HepG2 (cell line): ENCODE results near the gene ARFGAP1. TPM values are rescaled to one million over a fixed set of nuclear protein-coding genes. Genes with fewer than 3 reads are reported as not detected.

ENCODE experiments used
- BHLHE40 ChIP-seq: IDR thresholded peaks from 2 replicates; pipeline ENCODE4 v1.6.1; 2011; ENCODE audit warnings: low read length, improper control_type of control experiment
- EED ChIP-seq: sonication (generic); formaldehyde crosslinking; IDR thresholded peaks from 2 replicates; pipeline ENCODE4 v1.5.0; 2020; ENCODE audit warnings: mild to moderate bottlenecking, missing genetic modification reagents
- GTF2F1 ChIP-seq: fragments of 150-350 bp; IDR thresholded peaks from 2 replicates; pipeline ENCODE4 v1.6.1; 2014; ENCODE audit warnings: low read length
- HNRNPH1 ChIP-seq: fragments of 200-400 bp; formaldehyde crosslinking; optimal IDR thresholded peaks from 2 replicates; pipeline ENCODE3; 2017; ENCODE audit warnings: mild to moderate bottlenecking, low read depth, low read length
- HOXA3 ChIP-seq: sonication (generic); formaldehyde crosslinking; IDR thresholded peaks from 2 replicates; pipeline ENCODE4 v1.5.0; 2020; ENCODE audit warnings: missing genetic modification reagents
- IRX3 ChIP-seq: sonication (generic); formaldehyde crosslinking; IDR thresholded peaks from 2 replicates; pipeline ENCODE4 v1.8.1; 2023; ENCODE audit warnings: mild to moderate bottlenecking, low read depth, missing genetic modification reagents, borderline replicate concordance
- KDM2A ChIP-seq: sonication (generic); formaldehyde crosslinking; IDR thresholded peaks from 2 replicates; pipeline ENCODE4 v1.4.0; 2020; ENCODE audit warnings: low read depth, missing genetic modification reagents, borderline replicate concordance
- KDM4B ChIP-seq: sonication (generic); formaldehyde crosslinking; IDR thresholded peaks from 2 replicates; pipeline ENCODE4 v1.4.0; 2020; ENCODE audit warnings: missing genetic modification reagents
- NFIB ChIP-seq: sonication (generic); formaldehyde crosslinking; IDR thresholded peaks from 2 replicates; pipeline ENCODE4 v1.9.0; 2021; ENCODE audit warnings: missing genetic modification reagents, mild to moderate bottlenecking, borderline replicate concordance
- NFRKB ChIP-seq: fragments of 450-650 bp; IDR thresholded peaks from 2 replicates; pipeline ENCODE4 v1.6.1; 2017
- NPAS2 ChIP-seq: sonication (generic); formaldehyde crosslinking; IDR thresholded peaks from 2 replicates; pipeline ENCODE4 v1.8.0; 2022; ENCODE audit warnings: mild to moderate bottlenecking, missing genetic modification reagents, borderline replicate concordance
- PCBP1 ChIP-seq: fragments of 200-400 bp; formaldehyde crosslinking; IDR thresholded peaks from 2 replicates; pipeline ENCODE4 v1.6.1; 2017; ENCODE audit warnings: mild to moderate bottlenecking, low read depth, low read length, borderline replicate concordance
- REPIN1 ChIP-seq: sonication (generic); formaldehyde crosslinking; IDR thresholded peaks from 2 replicates; pipeline ENCODE4 v1.8.0; 2022; ENCODE audit warnings: missing genetic modification reagents, low read depth, mild to moderate bottlenecking, borderline replicate concordance
- SETDB1 ChIP-seq: sonication (generic); formaldehyde crosslinking; IDR thresholded peaks from 2 replicates; pipeline ENCODE4 v1.5.1; 2020; ENCODE audit warnings: missing genetic modification reagents, mild to moderate bottlenecking, borderline replicate concordance
- TRIM24 ChIP-seq: sonication (generic); formaldehyde crosslinking; IDR thresholded peaks from 2 replicates; pipeline ENCODE4 v1.8.0; 2022; ENCODE audit warnings: mild to moderate bottlenecking, missing genetic modification reagents
- ZNF207 ChIP-seq: fragments of 450-650 bp; IDR thresholded peaks from 2 replicates; pipeline ENCODE4 v1.6.1; 2016; ENCODE audit warnings: antibody characterized with exemption, borderline replicate concordance
- ZNF572 ChIP-seq: sonication (generic); formaldehyde crosslinking; IDR thresholded peaks from 2 replicates; pipeline ENCODE4 v1.5.1; 2020; ENCODE audit warnings: mild to moderate bottlenecking, missing genetic modification reagents
- ZNF724P ChIP-seq: sonication (generic); formaldehyde crosslinking; IDR thresholded peaks from 2 replicates; pipeline ENCODE4 v1.8.0; 2022; ENCODE audit warnings: missing genetic modification reagents, borderline replicate concordance
- ZNF761 ChIP-seq: sonication (generic); formaldehyde crosslinking; conservative IDR thresholded peaks from 2 replicates; pipeline ENCODE4 v1.4.0; 2020; ENCODE audit warnings: mild to moderate bottlenecking, missing genetic modification reagents
- polyA plus RNA-seq, 8 experiments: library from polyadenylated mRNA; depleted of rRNA in 3 of 8; stranded (reverse) in 7 of 8; unstranded in 1 of 8; fragments of >200 nt; fragmentation: Illumina TruSeq in 4 of 8; extraction: Trizol in 4 of 8; gene quantifications; 2 replicates each; pipeline versions ENCODE4 v1.2.1 to v1.2.3, GENCODE V29; 2011 to 2016; ENCODE audit warnings: low read depth in 4 of 8, missing spikeins in 1 of 8, mixed read lengths in 1 of 8; ENCODE audit not compliant: insufficient read depth in 1 of 8
- total RNA-seq, 5 experiments: library from RNA; depleted of rRNA; stranded (reverse); fragments of >200 nt; fragmentation: Illumina TruSeq; extraction: Trizol; gene quantifications; 2 replicates each; pipeline ENCODE4 v1.2.3, GENCODE V29; 2016; ENCODE audit warnings: low read depth in 1 of 5
- TF ChIP-seq, protein P1 (sequence below): sonication (generic); formaldehyde crosslinking; IDR thresholded peaks from 2 replicates; pipeline ENCODE4 v1.8.0; 2022; ENCODE audit warnings: low read depth, missing genetic modification reagents
- TF ChIP-seq, protein P2 (sequence below): IDR thresholded peaks from 2 replicates; pipeline ENCODE4 v1.6.1; 2016; ENCODE audit warnings: low read depth, borderline replicate concordance
- TF ChIP-seq, protein P3 (sequence below): sonication (generic); formaldehyde crosslinking; IDR thresholded peaks from 2 replicates; pipeline ENCODE4 v1.5.0; 2020; ENCODE audit warnings: mild to moderate bottlenecking, low read depth, missing genetic modification reagents, borderline replicate concordance
- TF ChIP-seq, protein P4 (sequence below): sonication (generic); formaldehyde crosslinking; IDR thresholded peaks from 2 replicates; pipeline ENCODE4 v1.4.0; 2020; ENCODE audit warnings: missing genetic modification reagents, borderline replicate concordance
- TF ChIP-seq, protein P5 (sequence below): sonication (generic); formaldehyde crosslinking; IDR thresholded peaks from 2 replicates; pipeline ENCODE4 v1.5.1; 2020; ENCODE audit warnings: mild to moderate bottlenecking, missing genetic modification reagents, moderate library complexity

ARFGAP1 gene
- total and polyA plus RNA-seq, 2 of the 13 experiments (the other 11 are each of a cell fraction or from before 2014, with no cell fraction given) = 132 TPM

DNA sequence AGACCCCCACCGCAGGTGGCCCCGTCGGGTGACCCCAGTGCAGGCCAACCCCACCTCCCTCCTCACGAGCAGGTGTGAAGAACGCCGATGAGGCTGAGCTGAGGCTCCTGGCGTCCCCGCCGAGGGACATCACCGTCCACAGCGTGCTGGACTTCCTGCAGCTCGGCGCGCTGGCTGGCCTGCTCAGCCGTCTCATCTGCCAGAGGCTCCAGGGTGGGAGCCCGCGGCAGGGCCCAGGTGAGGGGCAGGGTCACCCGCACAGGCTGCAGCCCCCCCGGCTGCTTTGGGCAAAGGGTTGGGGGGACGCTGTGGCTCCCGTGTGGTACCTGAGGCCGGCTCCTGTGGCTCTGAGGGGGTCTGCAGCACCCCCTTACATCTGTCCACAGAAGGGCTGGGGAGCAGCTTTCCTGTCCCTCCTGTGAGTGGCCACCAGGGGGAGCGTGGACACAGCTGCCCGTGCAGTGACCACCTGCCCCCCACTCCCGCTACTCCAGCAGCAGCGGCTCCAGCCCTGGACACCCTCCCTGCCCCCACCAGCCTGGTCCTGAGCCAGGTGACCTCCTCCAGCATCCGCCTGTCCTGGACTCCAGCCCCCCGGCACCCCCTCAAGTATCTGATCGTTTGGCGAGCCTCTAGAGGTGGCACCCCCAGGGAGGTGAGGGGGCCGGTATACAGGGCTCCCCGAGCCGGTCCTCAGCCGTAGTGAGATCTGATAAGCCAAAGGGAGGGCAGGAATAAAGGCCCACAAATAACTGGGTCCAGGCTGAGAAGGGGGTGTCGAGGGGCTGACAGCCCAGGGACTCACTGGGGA lies 36.9 kb downstream of the ARFGAP1 start (continued):
- TF ChIP-seq, protein P1, sequence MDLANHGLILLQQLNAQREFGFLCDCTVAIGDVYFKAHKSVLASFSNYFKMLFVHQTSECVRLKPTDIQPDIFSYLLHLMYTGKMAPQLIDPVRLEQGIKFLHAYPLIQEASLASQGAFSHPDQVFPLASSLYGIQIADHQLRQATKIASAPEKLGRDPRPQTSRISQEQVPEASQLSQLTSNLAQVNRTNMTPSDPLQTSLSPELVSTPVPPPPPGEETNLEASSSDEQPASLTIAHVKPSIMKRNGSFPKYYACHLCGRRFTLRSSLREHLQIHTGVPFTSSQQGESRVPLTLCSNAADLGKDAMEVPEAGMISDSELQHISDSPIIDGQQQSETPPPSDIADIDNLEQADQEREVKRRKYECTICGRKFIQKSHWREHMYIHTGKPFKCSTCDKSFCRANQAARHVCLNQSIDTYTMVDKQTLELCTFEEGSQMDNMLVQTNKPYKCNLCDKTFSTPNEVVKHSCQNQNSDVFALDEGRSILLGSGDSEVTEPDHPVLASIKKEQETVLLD (CRISPR knock-in tag) = no peak
- TF ChIP-seq ZNF724P (CRISPR knock-in tag) = no peak
- no peak for TF ChIP-seq SETDB1 (CRISPR knock-in tag)
- 0 out of 2 replicates have a peak, but pooled peaks have one; percentile 8 for TF ChIP-seq BHLHE40
- no peak for TF ChIP-seq GTF2F1
- no peak; the same call in 1 of the 2 replicates for TF ChIP-seq HOXA3 (CRISPR knock-in tag)
- TF ChIP-seq NFRKB = no peak
- no peak for TF ChIP-seq HNRNPH1
- TF ChIP-seq IRX3 (CRISPR knock-in tag) = no peak
- peak; percentile 49; the same call in 1 of the 2 replicates for TF ChIP-seq KDM2A (CRISPR knock-in tag)
- TF ChIP-seq TRIM24 = no peak
- TF ChIP-seq KDM4B (CRISPR knock-in tag) = no peak
- TF ChIP-seq ZNF761 (CRISPR knock-in tag) = no peak
- no peak for TF ChIP-seq NFIB (CRISPR knock-in tag)
- TF ChIP-seq PCBP1 = 0 out of 2 replicates have a peak, but pooled peaks have one; percentile 42
- TF ChIP-seq REPIN1 (CRISPR knock-in tag) = no peak
- TF ChIP-seq NPAS2 (CRISPR knock-in tag) = no peak
- TF ChIP-seq, protein P2, sequence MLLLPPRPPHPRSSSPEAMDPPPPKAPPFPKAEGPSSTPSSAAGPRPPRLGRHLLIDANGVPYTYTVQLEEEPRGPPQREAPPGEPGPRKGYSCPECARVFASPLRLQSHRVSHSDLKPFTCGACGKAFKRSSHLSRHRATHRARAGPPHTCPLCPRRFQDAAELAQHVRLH (CRISPR knock-in tag) = no peak
- TF ChIP-seq, protein P3, sequence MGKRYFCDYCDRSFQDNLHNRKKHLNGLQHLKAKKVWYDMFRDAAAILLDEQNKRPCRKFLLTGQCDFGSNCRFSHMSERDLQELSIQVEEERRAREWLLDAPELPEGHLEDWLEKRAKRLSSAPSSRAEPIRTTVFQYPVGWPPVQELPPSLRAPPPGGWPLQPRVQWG (CRISPR knock-in tag) = no peak
- peak; percentile 77; the same call in 1 of the 2 replicates for TF ChIP-seq ZNF572
- TF ChIP-seq, protein P4, sequence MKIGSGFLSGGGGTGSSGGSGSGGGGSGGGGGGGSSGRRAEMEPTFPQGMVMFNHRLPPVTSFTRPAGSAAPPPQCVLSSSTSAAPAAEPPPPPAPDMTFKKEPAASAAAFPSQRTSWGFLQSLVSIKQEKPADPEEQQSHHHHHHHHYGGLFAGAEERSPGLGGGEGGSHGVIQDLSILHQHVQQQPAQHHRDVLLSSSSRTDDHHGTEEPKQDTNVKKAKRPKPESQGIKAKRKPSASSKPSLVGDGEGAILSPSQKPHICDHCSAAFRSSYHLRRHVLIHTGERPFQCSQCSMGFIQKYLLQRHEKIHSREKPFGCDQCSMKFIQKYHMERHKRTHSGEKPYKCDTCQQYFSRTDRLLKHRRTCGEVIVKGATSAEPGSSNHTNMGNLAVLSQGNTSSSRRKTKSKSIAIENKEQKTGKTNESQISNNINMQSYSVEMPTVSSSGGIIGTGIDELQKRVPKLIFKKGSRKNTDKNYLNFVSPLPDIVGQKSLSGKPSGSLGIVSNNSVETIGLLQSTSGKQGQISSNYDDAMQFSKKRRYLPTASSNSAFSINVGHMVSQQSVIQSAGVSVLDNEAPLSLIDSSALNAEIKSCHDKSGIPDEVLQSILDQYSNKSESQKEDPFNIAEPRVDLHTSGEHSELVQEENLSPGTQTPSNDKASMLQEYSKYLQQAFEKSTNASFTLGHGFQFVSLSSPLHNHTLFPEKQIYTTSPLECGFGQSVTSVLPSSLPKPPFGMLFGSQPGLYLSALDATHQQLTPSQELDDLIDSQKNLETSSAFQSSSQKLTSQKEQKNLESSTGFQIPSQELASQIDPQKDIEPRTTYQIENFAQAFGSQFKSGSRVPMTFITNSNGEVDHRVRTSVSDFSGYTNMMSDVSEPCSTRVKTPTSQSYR (CRISPR knock-in tag) = peak; percentile 49; the same call in 1 of the 2 replicates
- TF ChIP-seq, protein P5, sequence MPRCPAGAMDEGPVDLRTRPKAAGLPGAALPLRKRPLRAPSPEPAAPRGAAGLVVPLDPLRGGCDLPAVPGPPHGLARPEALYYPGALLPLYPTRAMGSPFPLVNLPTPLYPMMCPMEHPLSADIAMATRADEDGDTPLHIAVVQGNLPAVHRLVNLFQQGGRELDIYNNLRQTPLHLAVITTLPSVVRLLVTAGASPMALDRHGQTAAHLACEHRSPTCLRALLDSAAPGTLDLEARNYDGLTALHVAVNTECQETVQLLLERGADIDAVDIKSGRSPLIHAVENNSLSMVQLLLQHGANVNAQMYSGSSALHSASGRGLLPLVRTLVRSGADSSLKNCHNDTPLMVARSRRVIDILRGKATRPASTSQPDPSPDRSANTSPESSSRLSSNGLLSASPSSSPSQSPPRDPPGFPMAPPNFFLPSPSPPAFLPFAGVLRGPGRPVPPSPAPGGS (CRISPR knock-in tag) = no peak
- TF ChIP-seq ZNF207 = no peak
- TF ChIP-seq EED (CRISPR knock-in tag) = peak; percentile 67; the same call in 1 of the 2 replicates
